Liver (tissue), 9 donors: ENCODE data around the gene NFATC4. TPM values are rescaled to one million over a fixed set of nuclear protein-coding genes. Genes with fewer than 3 reads are reported as not detected.
A peak's percentile ranks its signal among the peaks of the same experiment; 100 is the strongest.

Experiments
- DNase-seq: peaks from one replicate; pipeline ENCODE4 v3.0.0-alpha.2; 2017; ENCODE audit warnings: low spot score
- H3K27ac ChIP-seq, 2 donors: one replicate each; pipeline ENCODE4 v1.7.0; 2013; ENCODE audit warnings: inconsistent platforms in 2 of 2, low read length in 2 of 2, control low read depth in 1 of 2, low read depth in 1 of 2, mild to moderate bottlenecking in 1 of 2
- H3K27me3 ChIP-seq, 4 donors: one replicate each; pipeline versions ENCODE4 v1.6.1 to v1.7.0; 2013; ENCODE audit warnings: low read length in 3 of 4, inconsistent platforms in 1 of 4, mild to moderate bottlenecking in 1 of 4, moderate library complexity in 1 of 4; ENCODE audit not compliant: control insufficient read depth in 4 of 4, insufficient read depth in 4 of 4
- H3K36me3 ChIP-seq, 4 donors: one replicate each; pipeline versions ENCODE4 v1.6.1 to v1.7.0; 2013; ENCODE audit warnings: low read length in 3 of 4, mild to moderate bottlenecking in 3 of 4, low read depth in 1 of 4, moderate library complexity in 1 of 4; ENCODE audit not compliant: control insufficient read depth in 4 of 4, insufficient read depth in 3 of 4
- H3K4me1 ChIP-seq, 4 donors: one replicate each; pipeline versions ENCODE4 v1.6.1 to v1.7.0; 2013; ENCODE audit warnings: low read length in 3 of 4, mild to moderate bottlenecking in 3 of 4, moderate library complexity in 1 of 4; ENCODE audit not compliant: control insufficient read depth in 4 of 4, insufficient read depth in 4 of 4
- H3K4me3 ChIP-seq, 3 donors: one replicate each; pipeline versions ENCODE4 v1.6.1 to v1.7.0; 2013; ENCODE audit warnings: low read length in 3 of 3, control low read depth in 1 of 3, low read depth in 1 of 3, mild to moderate bottlenecking in 1 of 3
- H3K9ac ChIP-seq, 2 donors: one replicate each; pipeline ENCODE4 v1.7.0; 2013; ENCODE audit warnings: low read length in 2 of 2, mild to moderate bottlenecking in 2 of 2, moderate library complexity in 2 of 2, control low read depth in 1 of 2, low read depth in 1 of 2
- H3K9me3 ChIP-seq, 4 donors: one replicate each; pipeline versions ENCODE4 v1.6.1 to v1.7.0; 2013; ENCODE audit warnings: low read length in 3 of 4; ENCODE audit not compliant: control insufficient read depth in 4 of 4
- CTCF ChIP-seq: fragments of 150-350 bp; IDR thresholded peaks from 2 replicates; pipeline ENCODE4 v1.5.1; 2017; ENCODE audit warnings: improper control_type of control experiment, low read depth, low read length; ENCODE audit not compliant: missing input control
- EGR1 ChIP-seq, 2 donors: IDR thresholded peaks; 2 replicates each; pipeline ENCODE4 v1.6.1; 2016 to 2018; ENCODE audit warnings: antibody characterized with exemption in 2 of 2, low read depth in 2 of 2
- FOXA1 ChIP-seq: IDR thresholded peaks from 2 replicates; pipeline ENCODE4 v1.6.1; 2016; ENCODE audit warnings: antibody characterized with exemption
- FOXA2 ChIP-seq: IDR thresholded peaks from 2 replicates; pipeline ENCODE4 v1.6.1; 2016; ENCODE audit warnings: antibody characterized with exemption
- GABPA ChIP-seq, 2 donors: IDR thresholded peaks in 1 of 2; conservative IDR thresholded peaks in 1 of 2; 2 replicates each; pipeline ENCODE4 v1.6.1; 2016; ENCODE audit warnings: antibody characterized with exemption in 2 of 2, mild to moderate bottlenecking in 1 of 2, moderate library complexity in 1 of 2
- HNF4A ChIP-seq, 2 donors: conservative IDR thresholded peaks; 2 replicates each; pipeline ENCODE4 v1.6.1; 2016; ENCODE audit warnings: antibody characterized with exemption in 2 of 2, mild to moderate bottlenecking in 2 of 2
- HNF4G ChIP-seq: IDR thresholded peaks from 2 replicates; pipeline ENCODE4 v1.6.1; 2016; ENCODE audit warnings: antibody characterized with exemption
- JUND ChIP-seq, 2 donors: IDR thresholded peaks; 2 replicates each; pipeline ENCODE4 v1.6.1; 2016; ENCODE audit warnings: antibody characterized with exemption in 2 of 2
- MAX ChIP-seq: IDR thresholded peaks from 2 replicates; pipeline ENCODE4 v1.6.1; 2016; ENCODE audit warnings: antibody characterized with exemption
- NR2F2 ChIP-seq: IDR thresholded peaks from 2 replicates; pipeline ENCODE4 v1.6.1; 2016; ENCODE audit warnings: antibody characterized with exemption
- REST ChIP-seq: IDR thresholded peaks from 2 replicates; pipeline ENCODE4 v1.6.1; 2016; ENCODE audit warnings: antibody characterized with exemption, mild to moderate bottlenecking
- RXRA ChIP-seq, 2 donors: IDR thresholded peaks; 2 replicates each; pipeline ENCODE4 v1.6.1; 2017 to 2018; ENCODE audit warnings: antibody characterized with exemption in 2 of 2, mild to moderate bottlenecking in 1 of 2
- SP1 ChIP-seq: IDR thresholded peaks from 2 replicates; pipeline ENCODE4 v1.6.1; 2018; ENCODE audit warnings: antibody characterized with exemption, mild to moderate bottlenecking
- TAF1 ChIP-seq: conservative IDR thresholded peaks from 2 replicates; pipeline ENCODE4 v1.6.1; 2016; ENCODE audit warnings: antibody characterized with exemption, mild to moderate bottlenecking
- YY1 ChIP-seq: IDR thresholded peaks from 2 replicates; pipeline ENCODE4 v1.6.1; 2016; ENCODE audit warnings: antibody characterized with exemption, mild to moderate bottlenecking
- ZBTB33 ChIP-seq: IDR thresholded peaks from 2 replicates; pipeline ENCODE4 v1.6.1; 2016; ENCODE audit warnings: antibody characterized with exemption
- WGBS: extraction: QIAGEN DNeasy Blood & Tissue Kit; methylation state at CpG from one replicate; pipeline ENCODE4 v1.1.7; 2013; 5-methylcytosine and 5-hydroxymethylcytosine counted together
- polyA plus RNA-seq, 2 donors: library from polyadenylated mRNA; stranded (reverse) in 1 of 2; unstranded in 1 of 2; fragments of 200-250 nt in 1 of 2; fragments of >200 nt in 1 of 2; fragmentation: Nextera tagmentation in 1 of 2; extraction: Ambion mirVana in 1 of 2; gene quantifications; one replicate each; pipeline versions ENCODE4 v1.2.1 to v1.2.3, GENCODE V29; 2013 to 2015
- total RNA-seq, 2 donors: library from RNA; depleted of rRNA; stranded (reverse); fragments of >200 nt; gene quantifications; one replicate each; pipeline ENCODE4 v1.2.3, GENCODE V29; 2014
- donor health status: healthy.
- donor health status: healthy.
- donor health status: healthy.
- donor health status: healthy.
- donor health status: healthy.

Gene NFATC4
- total RNA-seq: 1 to 10 TPM; 1.4 to 3.6 TPM
- polyA plus RNA-seq: 1 to 10 TPM; 1.0 to 2.2 TPM

- Histone ChIP-seq H3K27me3 (peaks cover 0 to 5% (median 0%) of the 10 kb centered on the region in 4 donors), H3K36me3 (no peaks in the 10 kb centered on the region), H3K9ac (no peak within 1 kb of the TSS), H3K27ac (peak within 1 kb of the TSS; percentile 54 to 70), H3K9me3 (no peaks in the 10 kb centered on the region), H3K4me1 (peaks cover 0 to 5% (median 3%) of the 10 kb centered on the region in 4 donors), H3K4me3 (peak within 1 kb of the TSS in 1 of 3 donors; percentile 28)
- TF ChIP-seq NR2F2: no peak
- no peak for TF ChIP-seq REST
- TF ChIP-seq FOXA2: no peak
- TF ChIP-seq FOXA1: no peak
- TF ChIP-seq GABPA (IDR thresholded peaks at IDR 0.05 in 1 of 2, conservative IDR thresholded peaks at IDR 0.05 in 1 of 2): no peak
- no peak for TF ChIP-seq CTCF
- no peak for TF ChIP-seq ZBTB33
- no peak for TF ChIP-seq HNF4A (conservative IDR thresholded peaks at IDR 0.05)
- no peak for TF ChIP-seq HNF4G
- no peak for TF ChIP-seq EGR1 (IDR thresholded peaks at IDR 0.05; ENCODE audit: low read depth in 2 of 2)
- DNase-seq: no peak
- WGBS: 19% methylated on average over 21 of the region's 21 CpGs
Observed at GRCh38 chr14:24367514-24368211, at the start of gene NFATC4. TSS of gene NFATC4 (plus strand) at chr14:24368184. CDS start at chr14:24368341, 157 bp downstream.

- Histone ChIP-seq H3K36me3 (no peaks in the 10 kb centered on the region), H3K27me3 (no peaks in the 10 kb centered on the region), H3K27ac (no peak overlapping the region), H3K4me1 (peaks cover 0 to 5% (median 1%) of the 10 kb centered on the region in 4 donors), H3K4me3 (no peak overlapping the region), H3K9ac (no peak overlapping the region), H3K9me3 (no peaks in the 10 kb centered on the region)
- 90% methylated on average over 14 of the region's 14 CpGs for WGBS
- no peak for DNase-seq
- TF ChIP-seq CTCF (no peak), TAF1 (no peak), HNF4G (no peak), REST (no peak), HNF4A (conservative IDR thresholded peaks at IDR 0.05) (no peak), JUND (IDR thresholded peaks at IDR 0.05) (no peak), SP1 (no peak), RXRA (IDR thresholded peaks at IDR 0.05) (no peak), GABPA (IDR thresholded peaks at IDR 0.05 in 1 of 2, conservative IDR thresholded peaks at IDR 0.05 in 1 of 2) (no peak), MAX (no peak), NR2F2 (no peak), FOXA2 (no peak), YY1 (no peak)
Observed at GRCh38 chr14:24321212-24321975, 46.6 kb upstream of the NFATC4 start.
